HepG2 (cell line): Measurements from ENCODE around the gene SLC25A48. TPM values are rescaled to one million over a fixed set of nuclear protein-coding genes. Genes with fewer than 3 reads are reported as not detected.

Experiments
- ATAC-seq: fragments of 200-7000 bp; cut with Tn5 transposase; 3 replicates; pipeline ENCODE4 v1.9.1; 2020; ENCODE audit warnings: mild to moderate bottlenecking, moderate library complexity
- BruUV-seq: library from RNA; stranded (reverse); fragments of 400-500 nt; replicated peaks from 2 replicates; lab custom pipeline; 2021; lab: Mats Ljungman, UMichigan
- CTCF ChIA-PET: fragments of 300-600 bp; formaldehyde crosslinking; extraction: SDS; loops from one replicate; lab custom pipeline; 2021; ENCODE audit warnings: low total read pairs, inconsistent platforms, low intra/inter-chr PET ratio; lab: Yijun Ruan, JAX
- POLR2A ChIA-PET: fragments of 350-600 bp; sonication (Branson Sonifier 250); formaldehyde crosslinking; loops from one replicate; lab custom pipeline; 2020; ENCODE audit warnings: antibody characterized with exemption, inconsistent platforms; lab: Yijun Ruan, JAX
- DNase-seq: peaks from one replicate; pipeline ENCODE4 v3.0.0-alpha.2; 2015; ENCODE audit warnings: low spot score
- FAIRE-seq: peaks from 3 replicates; lab custom pipeline; 2011; peaks lifted over from hg19 to GRCh38; lab: Jason Lieb, UNC
- H2AFZ ChIP-seq: one replicate; pipeline ENCODE4 v1.6.1; 2011; ENCODE audit warnings: low read length, inconsistent platforms
- H3K27ac ChIP-seq: fragments of 300-600 bp; 3 replicates; pipeline ENCODE4 v1.8.0; 2011; ENCODE audit warnings: mixed run types, mild to moderate bottlenecking, mixed read lengths, low read length, inconsistent platforms; ENCODE audit not compliant: insufficient read depth; ENCODE audit errors: extremely low read length
- H3K27me3 ChIP-seq, 2 experiments: fragments of 200-600 bp in 1 of 2; 2 replicates in 1 of 2; 3 replicates in 1 of 2; pipeline versions ENCODE4 v1.6.0 to v1.8.0; 2011; ENCODE audit warnings: low read length in 2 of 2, mild to moderate bottlenecking in 2 of 2, moderate library complexity in 2 of 2, inconsistent platforms in 1 of 2; ENCODE audit not compliant: insufficient read depth in 2 of 2, control insufficient read depth in 1 of 2
- H3K36me3 ChIP-seq, 2 experiments: fragments of 200-600 bp in 1 of 2; replicated peaks in 1 of 2; 2 replicates in 1 of 2; 3 replicates in 1 of 2; pipeline versions ENCODE4 v1.5.1 to v1.8.0; 2011; ENCODE audit warnings: low read length in 2 of 2, inconsistent platforms in 1 of 2; ENCODE audit not compliant: insufficient read depth in 2 of 2, control insufficient read depth in 1 of 2
- H3K4me1 ChIP-seq: 2 replicates; pipeline ENCODE4 v1.5.1; 2012; ENCODE audit warnings: low read length, inconsistent platforms; ENCODE audit not compliant: insufficient read depth
- H3K4me2 ChIP-seq: 2 replicates; pipeline ENCODE4 v1.6.0; 2011; ENCODE audit warnings: low read depth, low read length, inconsistent platforms
- H3K4me3 ChIP-seq, 3 experiments: fragments of 200-600 bp in 1 of 3; sonication (generic), shearing (Covaris generic) in 1 of 3; replicated peaks in 1 of 3; 2 replicates each; pipeline ENCODE4 v1.5.1; 2011 to 2016; ENCODE audit warnings: low read length in 3 of 3, inconsistent platforms in 2 of 3, low read depth in 2 of 3, mild to moderate bottlenecking in 2 of 3, control low read depth in 1 of 3, mixed read lengths in 1 of 3; ENCODE audit not compliant: insufficient read depth in 1 of 3
- H3K79me2 ChIP-seq: one replicate; pipeline ENCODE4 v1.6.1; 2011; ENCODE audit warnings: low read length, inconsistent platforms; ENCODE audit not compliant: insufficient read depth
- H3K9ac ChIP-seq: 2 replicates; pipeline ENCODE4 v1.6.0; 2011; ENCODE audit warnings: mild to moderate bottlenecking, low read depth, low read length, inconsistent platforms; ENCODE audit not compliant: insufficient read depth
- H3K9me3 ChIP-seq: 2 replicates; pipeline ENCODE4 v1.5.1; 2012; ENCODE audit warnings: mild to moderate bottlenecking, low read length
- H4K20me1 ChIP-seq: 2 replicates; pipeline ENCODE4 v1.6.0; 2011; ENCODE audit warnings: inconsistent platforms, mild to moderate bottlenecking, low read length, moderate library complexity; ENCODE audit not compliant: insufficient read depth
- FIP1L1 ChIP-seq: fragments of 200-400 bp; formaldehyde crosslinking; IDR thresholded peaks from 2 replicates; pipeline ENCODE4 v1.6.1; 2018; ENCODE audit warnings: low read depth, mild to moderate bottlenecking, low read length, moderate library complexity, borderline replicate concordance; ENCODE audit not compliant: insufficient read depth
- FOXO1 ChIP-seq: sonication (generic); formaldehyde crosslinking; IDR thresholded peaks from 2 replicates; pipeline ENCODE4 v1.4.0; 2020; ENCODE audit warnings: missing genetic modification reagents
- GTF2F1 ChIP-seq: fragments of 150-350 bp; IDR thresholded peaks from 2 replicates; pipeline ENCODE4 v1.6.1; 2014; ENCODE audit warnings: low read length
- HHEX ChIP-seq: IDR thresholded peaks from 2 replicates; pipeline ENCODE4 v1.6.1; 2016; ENCODE audit warnings: control low read depth
- KDM6A ChIP-seq: IDR thresholded peaks from 2 replicates; pipeline ENCODE4 v1.6.1; 2016; ENCODE audit warnings: low read depth
- POGZ ChIP-seq: sonication (generic); formaldehyde crosslinking; IDR thresholded peaks from 2 replicates; pipeline ENCODE4 v1.4.0; 2020; ENCODE audit warnings: mild to moderate bottlenecking, missing genetic modification reagents
- RARA ChIP-seq: IDR thresholded peaks from 2 replicates; pipeline ENCODE4 v1.6.1; 2016; ENCODE audit warnings: missing genetic modification reagents, missing compliant biosample characterization
- TAF15 ChIP-seq: fragments of 200-400 bp; formaldehyde crosslinking; IDR thresholded peaks from one replicate; pipeline ENCODE4 v1.6.1; 2018; ENCODE audit warnings: mild to moderate bottlenecking, low read depth, low read length; ENCODE audit not compliant: poor library complexity, severe bottlenecking
- ZNF101 ChIP-seq: sonication (generic); formaldehyde crosslinking; IDR thresholded peaks from 2 replicates; pipeline ENCODE4 v1.4.0; 2020; ENCODE audit warnings: mild to moderate bottlenecking, low read depth, missing genetic modification reagents, borderline replicate concordance
- ZNF460 ChIP-seq: sonication (generic); formaldehyde crosslinking; IDR thresholded peaks from 2 replicates; pipeline ENCODE4 v1.5.1; 2020; ENCODE audit warnings: missing genetic modification reagents, mild to moderate bottlenecking, borderline replicate concordance
- ZNF766 ChIP-seq: sonication (generic); formaldehyde crosslinking; IDR thresholded peaks from 2 replicates; pipeline ENCODE4 v1.5.0; 2020; ENCODE audit warnings: missing genetic modification reagents, borderline replicate concordance
- ZNF776 ChIP-seq: sonication (generic); formaldehyde crosslinking; IDR thresholded peaks from 2 replicates; pipeline ENCODE4 v1.4.0; 2020; ENCODE audit warnings: mild to moderate bottlenecking, missing genetic modification reagents
- WGBS: methylation state at CpG from one replicate; pipeline ENCODE4 v1.1.6; 2017; ENCODE audit warnings: low lambda C conversion rate; 5-methylcytosine and 5-hydroxymethylcytosine counted together
- in situ Hi-C: cut with HindIII; loops from 2 replicates; pipeline ENCODE4 v1.10.0; 2017; ENCODE audit warnings: low pct_unique_long_range_greater_than_20kb; ENCODE audit not compliant: extremely low pct_ligation_motif_present
- intact Hi-C: fragments of 100-400 bp; cut with micrococcal nuclease; formaldehyde crosslinking; loops from one replicate; pipeline ENCODE4 v1.10.0; 2022; ENCODE audit not compliant: unreplicated experiment
- polyA plus RNA-seq, 8 experiments: library from polyadenylated mRNA; depleted of rRNA in 3 of 8; stranded (reverse) in 7 of 8; unstranded in 1 of 8; fragments of >200 nt; fragmentation: Illumina TruSeq in 4 of 8; extraction: Trizol in 4 of 8; gene quantifications; 2 replicates each; pipeline versions ENCODE4 v1.2.1 to v1.2.3, GENCODE V29; 2011 to 2016; ENCODE audit warnings: low read depth in 4 of 8, missing spikeins in 1 of 8, mixed read lengths in 1 of 8; ENCODE audit not compliant: insufficient read depth in 1 of 8
- total RNA-seq, 5 experiments: library from RNA; depleted of rRNA; stranded (reverse); fragments of >200 nt; fragmentation: Illumina TruSeq; extraction: Trizol; gene quantifications; 2 replicates each; pipeline ENCODE4 v1.2.3, GENCODE V29; 2016; ENCODE audit warnings: low read depth in 1 of 5
- TF ChIP-seq, protein P1 (sequence below): sonication (generic); formaldehyde crosslinking; IDR thresholded peaks from 2 replicates; pipeline ENCODE4 v1.4.0; 2020; ENCODE audit warnings: missing genetic modification reagents
- TF ChIP-seq, protein P2 (sequence below), 2 experiments: sonication (generic) in 1 of 2; formaldehyde crosslinking in 1 of 2; IDR thresholded peaks; 2 replicates each; pipeline versions ENCODE4 v1.4.0 to v1.6.1; 2018 to 2020; ENCODE audit warnings: missing genetic modification reagents in 2 of 2, borderline replicate concordance in 1 of 2, low read depth in 1 of 2, mild to moderate bottlenecking in 1 of 2, missing biosample characterization in 1 of 2
- TF ChIP-seq, protein P3 (sequence below): sonication (generic); formaldehyde crosslinking; IDR thresholded peaks from 2 replicates; pipeline ENCODE4 v1.8.1; 2023; ENCODE audit warnings: mild to moderate bottlenecking, missing genetic modification reagents
- TF ChIP-seq, protein P4 (sequence below): IDR thresholded peaks from 2 replicates; pipeline ENCODE4 v1.6.1; 2016; ENCODE audit warnings: low read depth, control low read depth

SLC25A48 gene
- total and polyA plus RNA-seq, 2 of the 13 experiments (the other 11 are each of a cell fraction or from before 2014, with no cell fraction given) = 0.17 to 4.5 TPM

DNA sequence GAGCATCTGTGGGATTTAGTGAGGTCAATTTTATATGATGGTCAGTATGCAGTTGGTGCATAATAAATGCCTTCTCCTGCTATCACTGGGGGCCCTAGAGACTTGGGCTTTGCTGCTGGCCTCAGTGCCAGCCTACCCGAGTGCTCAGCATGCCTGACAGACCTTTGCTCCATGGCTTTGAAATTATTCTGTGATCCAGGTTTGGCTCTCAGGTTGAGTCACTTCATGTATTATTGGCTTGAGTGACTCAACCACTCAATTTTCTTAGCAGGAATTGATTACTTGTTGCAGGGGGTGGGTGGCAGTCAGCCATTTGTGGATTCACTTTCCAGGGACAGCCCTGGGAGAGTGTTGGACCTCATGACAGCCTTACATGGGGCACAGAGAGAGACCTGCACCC is 13.5 kb downstream of the SLC25A48 start:
- ChIA-PET CTCF (no interaction called here), POLR2A (no interaction called here)
- Histone ChIP-seq H3K4me2 (no peak overlapping the region), H3K4me1 (no peaks in the 10 kb centered on the region), H3K9me3 (no peaks in the 10 kb centered on the region), H2AFZ (no peak overlapping the region), H3K79me2 (no peaks in the 10 kb centered on the region), H3K36me3 (no peaks in the 10 kb centered on the region), H3K27me3 (peaks cover 0 to 29% of the 10 kb centered on the region in 2 experiments; a peak in 3 of 5 replicates), H3K27ac (no peak overlapping the region), H3K9ac (no peak overlapping the region), H4K20me1 (no peaks in the 10 kb centered on the region), H3K4me3 (no peak overlapping the region)
- ATAC-seq (no peak), DNase-seq (no peak), FAIRE-seq (no peak)
- in situ Hi-C loops (no loop called here), intact Hi-C loops (no loop called here)
- 0% methylated on average over 1 of the region's 1 CpG for WGBS
- BruUV-seq = no TSS peak
- no peak for TF ChIP-seq ZNF766 (CRISPR knock-in tag)
- TF ChIP-seq HHEX (CRISPR knock-in tag) = no peak
- TF ChIP-seq KDM6A (CRISPR knock-in tag) = no peak
- TF ChIP-seq, protein P1, sequence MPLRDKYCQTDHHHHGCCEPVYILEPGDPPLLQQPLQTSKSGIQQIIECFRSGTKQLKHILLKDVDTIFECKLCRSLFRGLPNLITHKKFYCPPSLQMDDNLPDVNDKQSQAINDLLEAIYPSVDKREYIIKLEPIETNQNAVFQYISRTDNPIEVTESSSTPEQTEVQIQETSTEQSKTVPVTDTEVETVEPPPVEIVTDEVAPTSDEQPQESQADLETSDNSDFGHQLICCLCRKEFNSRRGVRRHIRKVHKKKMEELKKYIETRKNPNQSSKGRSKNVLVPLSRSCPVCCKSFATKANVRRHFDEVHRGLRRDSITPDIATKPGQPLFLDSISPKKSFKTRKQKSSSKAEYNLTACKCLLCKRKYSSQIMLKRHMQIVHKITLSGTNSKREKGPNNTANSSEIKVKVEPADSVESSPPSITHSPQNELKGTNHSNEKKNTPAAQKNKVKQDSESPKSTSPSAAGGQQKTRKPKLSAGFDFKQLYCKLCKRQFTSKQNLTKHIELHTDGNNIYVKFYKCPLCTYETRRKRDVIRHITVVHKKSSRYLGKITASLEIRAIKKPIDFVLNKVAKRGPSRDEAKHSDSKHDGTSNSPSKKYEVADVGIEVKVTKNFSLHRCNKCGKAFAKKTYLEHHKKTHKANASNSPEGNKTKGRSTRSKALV = no peak
- no peak for TF ChIP-seq FIP1L1
- TF ChIP-seq ZNF776 = no peak
- TF ChIP-seq, protein P2, sequence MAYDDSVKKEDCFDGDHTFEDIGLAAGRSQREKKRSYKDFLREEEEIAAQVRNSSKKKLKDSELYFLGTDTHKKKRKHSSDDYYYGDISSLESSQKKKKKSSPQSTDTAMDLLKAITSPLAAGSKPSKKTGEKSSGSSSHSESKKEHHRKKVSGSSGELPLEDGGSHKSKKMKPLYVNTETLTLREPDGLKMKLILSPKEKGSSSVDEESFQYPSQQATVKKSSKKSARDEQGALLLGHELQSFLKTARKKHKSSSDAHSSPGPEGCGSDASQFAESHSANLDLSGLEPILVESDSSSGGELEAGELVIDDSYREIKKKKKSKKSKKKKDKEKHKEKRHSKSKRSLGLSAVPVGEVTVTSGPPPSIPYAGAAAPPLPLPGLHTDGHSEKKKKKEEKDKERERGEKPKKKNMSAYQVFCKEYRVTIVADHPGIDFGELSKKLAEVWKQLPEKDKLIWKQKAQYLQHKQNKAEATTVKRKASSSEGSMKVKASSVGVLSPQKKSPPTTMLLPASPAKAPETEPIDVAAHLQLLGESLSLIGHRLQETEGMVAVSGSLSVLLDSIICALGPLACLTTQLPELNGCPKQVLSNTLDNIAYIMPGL (CRISPR knock-in tag; IDR thresholded peaks at IDR 0.05; ENCODE audit: borderline replicate concordance in 1 of 2, low read depth in 1 of 2) = no peak
- TF ChIP-seq, protein P3, sequence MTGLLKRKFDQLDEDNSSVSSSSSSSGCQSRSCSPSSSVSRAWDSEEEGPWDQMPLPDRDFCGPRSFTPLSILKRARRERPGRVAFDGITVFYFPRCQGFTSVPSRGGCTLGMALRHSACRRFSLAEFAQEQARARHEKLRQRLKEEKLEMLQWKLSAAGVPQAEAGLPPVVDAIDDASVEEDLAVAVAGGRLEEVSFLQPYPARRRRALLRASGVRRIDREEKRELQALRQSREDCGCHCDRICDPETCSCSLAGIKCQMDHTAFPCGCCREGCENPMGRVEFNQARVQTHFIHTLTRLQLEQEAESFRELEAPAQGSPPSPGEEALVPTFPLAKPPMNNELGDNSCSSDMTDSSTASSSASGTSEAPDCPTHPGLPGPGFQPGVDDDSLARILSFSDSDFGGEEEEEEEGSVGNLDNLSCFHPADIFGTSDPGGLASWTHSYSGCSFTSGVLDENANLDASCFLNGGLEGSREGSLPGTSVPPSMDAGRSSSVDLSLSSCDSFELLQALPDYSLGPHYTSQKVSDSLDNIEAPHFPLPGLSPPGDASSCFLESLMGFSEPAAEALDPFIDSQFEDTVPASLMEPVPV (CRISPR knock-in tag) = no peak
- no peak for TF ChIP-seq GTF2F1
- TF ChIP-seq RARA (CRISPR knock-in tag) = no peak
- TF ChIP-seq, protein P4, sequence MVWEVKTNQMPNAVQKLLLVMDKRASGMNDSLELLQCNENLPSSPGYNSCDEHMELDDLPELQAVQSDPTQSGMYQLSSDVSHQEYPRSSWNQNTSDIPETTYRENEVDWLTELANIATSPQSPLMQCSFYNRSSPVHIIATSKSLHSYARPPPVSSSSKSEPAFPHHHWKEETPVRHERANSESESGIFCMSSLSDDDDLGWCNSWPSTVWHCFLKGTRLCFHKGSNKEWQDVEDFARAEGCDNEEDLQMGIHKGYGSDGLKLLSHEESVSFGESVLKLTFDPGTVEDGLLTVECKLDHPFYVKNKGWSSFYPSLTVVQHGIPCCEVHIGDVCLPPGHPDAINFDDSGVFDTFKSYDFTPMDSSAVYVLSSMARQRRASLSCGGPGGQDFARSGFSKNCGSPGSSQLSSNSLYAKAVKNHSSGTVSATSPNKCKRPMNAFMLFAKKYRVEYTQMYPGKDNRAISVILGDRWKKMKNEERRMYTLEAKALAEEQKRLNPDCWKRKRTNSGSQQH (CRISPR knock-in tag) = no peak
- no peak for TF ChIP-seq ZNF460 (CRISPR knock-in tag)
- TF ChIP-seq ZNF101 (CRISPR knock-in tag) = no peak
- no peak for TF ChIP-seq FOXO1 (CRISPR knock-in tag)
- TF ChIP-seq POGZ = no peak
- no peak for TF ChIP-seq TAF15
